IPS-NIHi7 (cell line): ENCODE measurements around the gene IL22RA1.

Source experiments
- DNase-seq: peaks from one replicate; pipeline ENCODE4 v3.0.0; 2012; ENCODE audit warnings: mixed read lengths; ENCODE audit errors: extremely low spot score

IL22RA1 gene

GRCh38 chr1:24165500-24165899 is 22.6 kb upstream of the IL22RA1 start:
- DNase-seq, result no peak

- DNase-seq, result no peak
Observed at GRCh38 chr1:24164004-24164403, 21.1 kb upstream of the IL22RA1 start.

GRCh38 chr1:24162201-24162600 is 19.3 kb upstream of the IL22RA1 start:
- DNase-seq, result no peak

- DNase-seq, result no peak
Observed at GRCh38 chr1:24161270-24161669, 18.3 kb upstream of the IL22RA1 start.

- DNase-seq, result no peak
Observed at GRCh38 chr1:24159366-24159765, 16.4 kb upstream of the IL22RA1 start.

- DNase-seq, result no peak
Observed at GRCh38 chr1:24157918-24158481, 15.1 kb upstream of the IL22RA1 start.

GRCh38 chr1:24156542-24157260 is 13.8 kb upstream of the IL22RA1 start:
- DNase-seq, result no peak

GRCh38 chr1:24155011-24155782 is 12.3 kb upstream of the IL22RA1 start:
- peak; percentile 52 for DNase-seq

- DNase-seq, result no peak
Observed at GRCh38 chr1:24154215-24154614, 11.3 kb upstream of the IL22RA1 start.

- DNase-seq, result no peak
Observed at GRCh38 chr1:24152631-24153494, 9.9 kb upstream of the IL22RA1 start.

- DNase-seq, result peak; percentile 76
Observed at GRCh38 chr1:24151175-24151533, 8.2 kb upstream of the IL22RA1 start.

- peak; percentile 94 for DNase-seq
Observed at GRCh38 chr1:24150234-24151174, 7.6 kb upstream of the IL22RA1 start.

GRCh38 chr1:24149866-24150233 is 6.9 kb upstream of the IL22RA1 start:
- no peak for DNase-seq

- no peak for DNase-seq
Observed at GRCh38 chr1:24147816-24148215, 4.9 kb upstream of the IL22RA1 start.

GRCh38 chr1:24147194-24147593 is 4.3 kb upstream of the IL22RA1 start:
- DNase-seq, result no peak

- no peak for DNase-seq
Observed at GRCh38 chr1:24141311-24141997, 1.5 kb downstream of the IL22RA1 start.

- no peak for DNase-seq
Observed at GRCh38 chr1:24140741-24141181, 2.2 kb downstream of the IL22RA1 start.

GRCh38 chr1:24139841-24140425 is 3.0 kb downstream of the IL22RA1 start:
- no peak for DNase-seq

GRCh38 chr1:24139222-24139489 is 3.8 kb downstream of the IL22RA1 start:
- DNase-seq, result no peak
